Measurements from ENCODE around the gene ADAMTS5.
A peak's percentile ranks its signal among the peaks of the same experiment; 100 is the strongest.

DNA sequence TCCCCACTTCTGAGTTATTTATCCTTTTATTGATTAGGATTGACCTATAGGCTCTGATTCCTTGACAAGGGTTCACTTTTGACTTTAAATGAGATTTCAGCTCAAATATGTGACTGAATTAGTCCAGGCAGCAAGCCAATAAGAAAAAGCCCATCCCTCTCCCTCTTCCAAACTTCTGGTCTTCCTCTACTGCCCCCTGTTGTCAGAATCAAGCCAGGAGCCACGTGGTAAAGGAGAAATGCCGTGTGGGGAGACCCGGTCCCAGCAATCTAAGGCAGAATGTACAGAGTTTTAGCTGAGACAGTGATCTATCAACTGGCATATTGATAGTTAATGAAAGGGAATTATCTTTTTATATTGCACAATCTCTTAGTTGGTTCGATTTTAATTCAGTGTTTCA, 5.2 kb downstream of the ADAMTS5 start:
- TF ChIP-seq, protein P1, sequence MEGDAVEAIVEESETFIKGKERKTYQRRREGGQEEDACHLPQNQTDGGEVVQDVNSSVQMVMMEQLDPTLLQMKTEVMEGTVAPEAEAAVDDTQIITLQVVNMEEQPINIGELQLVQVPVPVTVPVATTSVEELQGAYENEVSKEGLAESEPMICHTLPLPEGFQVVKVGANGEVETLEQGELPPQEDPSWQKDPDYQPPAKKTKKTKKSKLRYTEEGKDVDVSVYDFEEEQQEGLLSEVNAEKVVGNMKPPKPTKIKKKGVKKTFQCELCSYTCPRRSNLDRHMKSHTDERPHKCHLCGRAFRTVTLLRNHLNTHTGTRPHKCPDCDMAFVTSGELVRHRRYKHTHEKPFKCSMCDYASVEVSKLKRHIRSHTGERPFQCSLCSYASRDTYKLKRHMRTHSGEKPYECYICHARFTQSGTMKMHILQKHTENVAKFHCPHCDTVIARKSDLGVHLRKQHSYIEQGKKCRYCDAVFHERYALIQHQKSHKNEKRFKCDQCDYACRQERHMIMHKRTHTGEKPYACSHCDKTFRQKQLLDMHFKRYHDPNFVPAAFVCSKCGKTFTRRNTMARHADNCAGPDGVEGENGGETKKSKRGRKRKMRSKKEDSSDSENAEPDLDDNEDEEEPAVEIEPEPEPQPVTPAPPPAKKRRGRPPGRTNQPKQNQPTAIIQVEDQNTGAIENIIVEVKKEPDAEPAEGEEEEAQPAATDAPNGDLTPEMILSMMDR (IDR thresholded peaks at IDR 0.05) = peak; percentile 49
- TF ChIP-seq ZFX (IDR thresholded peaks at IDR 0.05; ENCODE audit: borderline replicate concordance) = no peak
